Astrocyte of the cerebellum (primary cell): ENCODE data around the gene SSH3.

Experiments
- DNase-seq: peaks from one replicate; pipeline ENCODE4 v3.0.0-alpha.2; 2011; ENCODE audit warnings: low read depth
- H3K4me3 ChIP-seq: 2 replicates; pipeline ENCODE4 v1.5.1; 2011; ENCODE audit warnings: mild to moderate bottlenecking, low read depth, low read length, moderate library complexity
- in situ Hi-C: cut with HindIII; loops from 2 replicates; pipeline ENCODE4 v1.10.0; 2017; ENCODE audit warnings: low sequenced_read_pairs
- TF ChIP-seq, protein P1 (sequence below): IDR thresholded peaks from 2 replicates; pipeline ENCODE4 v1.5.1; 2012; ENCODE audit warnings: low read length, low read depth, moderate library complexity, mild to moderate bottlenecking; ENCODE audit errors: missing control alignments

Gene SSH3

DNA sequence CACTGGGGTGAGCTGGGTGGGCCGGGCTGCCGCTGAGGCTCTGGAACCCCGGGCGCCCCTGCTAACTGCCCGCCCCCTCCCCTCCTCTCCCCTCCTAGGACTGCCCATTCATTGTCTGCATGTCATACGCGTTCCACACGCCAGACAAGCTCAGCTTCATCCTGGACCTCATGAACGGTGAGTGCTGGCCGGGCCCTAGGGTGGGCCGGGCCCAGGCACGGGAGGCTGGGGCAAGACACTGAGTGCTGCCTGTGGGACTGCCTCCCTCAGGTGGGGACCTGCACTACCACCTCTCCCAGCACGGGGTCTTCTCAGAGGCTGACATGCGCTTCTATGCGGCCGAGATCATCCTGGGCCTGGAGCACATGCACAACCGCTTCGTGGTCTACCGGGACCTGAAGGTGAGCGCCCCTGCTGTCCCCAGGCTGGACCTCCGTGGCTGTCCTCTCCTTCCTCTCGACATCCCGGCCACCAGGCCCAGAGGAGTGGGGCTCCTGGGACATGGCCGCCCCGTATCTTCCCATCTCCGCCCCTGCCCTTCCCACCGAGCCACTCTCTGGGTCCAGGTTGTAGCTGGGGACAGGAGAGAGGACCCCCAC is 21.7 kb upstream of the SSH3 start:
- TF ChIP-seq, protein P1, sequence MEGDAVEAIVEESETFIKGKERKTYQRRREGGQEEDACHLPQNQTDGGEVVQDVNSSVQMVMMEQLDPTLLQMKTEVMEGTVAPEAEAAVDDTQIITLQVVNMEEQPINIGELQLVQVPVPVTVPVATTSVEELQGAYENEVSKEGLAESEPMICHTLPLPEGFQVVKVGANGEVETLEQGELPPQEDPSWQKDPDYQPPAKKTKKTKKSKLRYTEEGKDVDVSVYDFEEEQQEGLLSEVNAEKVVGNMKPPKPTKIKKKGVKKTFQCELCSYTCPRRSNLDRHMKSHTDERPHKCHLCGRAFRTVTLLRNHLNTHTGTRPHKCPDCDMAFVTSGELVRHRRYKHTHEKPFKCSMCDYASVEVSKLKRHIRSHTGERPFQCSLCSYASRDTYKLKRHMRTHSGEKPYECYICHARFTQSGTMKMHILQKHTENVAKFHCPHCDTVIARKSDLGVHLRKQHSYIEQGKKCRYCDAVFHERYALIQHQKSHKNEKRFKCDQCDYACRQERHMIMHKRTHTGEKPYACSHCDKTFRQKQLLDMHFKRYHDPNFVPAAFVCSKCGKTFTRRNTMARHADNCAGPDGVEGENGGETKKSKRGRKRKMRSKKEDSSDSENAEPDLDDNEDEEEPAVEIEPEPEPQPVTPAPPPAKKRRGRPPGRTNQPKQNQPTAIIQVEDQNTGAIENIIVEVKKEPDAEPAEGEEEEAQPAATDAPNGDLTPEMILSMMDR, result no peak
- in situ Hi-C loops, result no loop called here
- no peak for DNase-seq
- no peak overlapping the region for H3K4me3 ChIP-seq

DNA sequence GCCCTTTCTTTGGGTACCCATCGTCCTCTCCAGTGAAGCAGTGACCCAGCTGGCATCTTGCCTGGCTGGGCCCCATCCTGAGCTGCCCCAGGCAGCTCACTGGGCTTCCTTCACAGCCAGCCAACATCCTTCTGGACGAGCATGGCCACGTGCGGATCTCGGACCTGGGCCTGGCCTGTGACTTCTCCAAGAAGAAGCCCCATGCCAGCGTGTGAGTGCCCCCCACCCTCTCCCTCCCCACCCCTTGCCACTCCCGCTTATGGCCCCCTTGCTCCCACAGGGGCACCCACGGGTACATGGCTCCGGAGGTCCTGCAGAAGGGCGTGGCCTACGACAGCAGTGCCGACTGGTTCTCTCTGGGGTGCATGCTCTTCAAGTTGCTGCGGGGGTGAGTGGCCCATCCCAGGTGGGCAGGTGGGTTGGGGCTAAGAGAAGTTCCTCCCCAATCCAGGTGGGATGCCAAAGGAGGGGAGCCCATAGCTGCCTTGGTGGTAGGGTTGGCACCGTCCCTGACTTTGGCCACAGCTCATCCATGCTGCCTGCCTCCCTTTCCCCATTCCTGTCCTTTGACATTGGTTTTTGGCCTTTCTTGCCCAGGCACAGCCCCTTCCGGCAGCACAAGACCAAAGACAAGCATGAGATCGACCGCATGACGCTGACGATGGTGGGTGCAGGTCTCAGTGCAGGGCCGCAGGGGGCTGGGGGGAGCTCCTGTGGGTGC is 21.0 kb upstream of the SSH3 start:
- no peak for DNase-seq
- no peak overlapping the region for H3K4me3 ChIP-seq
- in situ Hi-C loops, result no loop called here
- TF ChIP-seq, protein P1, result no peak

DNA sequence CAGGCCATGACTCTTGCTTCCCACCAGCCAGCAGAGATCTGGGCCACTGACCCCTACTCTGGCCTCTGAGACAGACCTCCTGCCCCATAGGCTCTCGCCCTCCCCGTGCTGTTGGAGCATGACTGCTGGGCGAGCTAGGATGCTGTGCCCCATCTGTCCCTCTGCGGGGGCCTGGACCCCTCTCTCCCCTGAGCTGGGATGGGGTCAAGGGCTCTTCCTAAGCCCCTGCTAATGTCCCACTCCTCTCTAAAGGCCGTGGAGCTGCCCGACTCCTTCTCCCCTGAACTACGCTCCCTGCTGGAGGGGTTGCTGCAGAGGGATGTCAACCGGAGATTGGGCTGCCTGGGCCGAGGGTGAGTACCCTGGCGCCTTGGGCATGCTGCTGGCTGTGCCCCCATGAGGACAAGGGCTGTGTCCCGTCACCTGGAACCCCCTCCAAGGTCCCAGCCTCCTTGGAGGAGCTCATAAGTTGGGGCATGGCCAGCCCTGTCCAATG is 20.4 kb upstream of the SSH3 start:
- no peak overlapping the region for H3K4me3 ChIP-seq
- DNase-seq, result no peak
- in situ Hi-C loops, result no loop called here
- TF ChIP-seq, protein P1, result no peak

DNA sequence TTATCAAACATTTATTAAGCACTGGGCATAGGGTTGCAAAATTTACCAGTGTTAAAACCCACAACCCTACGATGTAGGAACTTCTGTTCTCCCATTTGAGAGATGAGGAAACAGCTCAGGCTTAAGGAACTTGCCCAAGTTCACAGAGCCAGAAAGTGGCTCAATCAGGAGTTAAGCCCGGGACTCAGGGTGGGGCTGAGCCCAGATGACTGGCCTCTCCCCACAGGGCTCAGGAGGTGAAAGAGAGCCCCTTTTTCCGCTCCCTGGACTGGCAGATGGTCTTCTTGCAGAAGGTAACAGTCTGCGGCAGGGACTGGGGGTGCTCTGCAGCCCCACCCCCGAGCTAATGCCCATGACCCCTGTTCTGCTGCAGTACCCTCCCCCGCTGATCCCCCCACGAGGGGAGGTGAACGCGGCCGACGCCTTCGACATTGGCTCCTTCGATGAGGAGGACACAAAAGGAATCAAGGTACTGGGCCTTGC is 19.8 kb upstream of the SSH3 start:
- in situ Hi-C loops, result no loop called here
- H3K4me3 ChIP-seq, result no peak overlapping the region
- DNase-seq, result no peak
- TF ChIP-seq, protein P1, result no peak

DNA sequence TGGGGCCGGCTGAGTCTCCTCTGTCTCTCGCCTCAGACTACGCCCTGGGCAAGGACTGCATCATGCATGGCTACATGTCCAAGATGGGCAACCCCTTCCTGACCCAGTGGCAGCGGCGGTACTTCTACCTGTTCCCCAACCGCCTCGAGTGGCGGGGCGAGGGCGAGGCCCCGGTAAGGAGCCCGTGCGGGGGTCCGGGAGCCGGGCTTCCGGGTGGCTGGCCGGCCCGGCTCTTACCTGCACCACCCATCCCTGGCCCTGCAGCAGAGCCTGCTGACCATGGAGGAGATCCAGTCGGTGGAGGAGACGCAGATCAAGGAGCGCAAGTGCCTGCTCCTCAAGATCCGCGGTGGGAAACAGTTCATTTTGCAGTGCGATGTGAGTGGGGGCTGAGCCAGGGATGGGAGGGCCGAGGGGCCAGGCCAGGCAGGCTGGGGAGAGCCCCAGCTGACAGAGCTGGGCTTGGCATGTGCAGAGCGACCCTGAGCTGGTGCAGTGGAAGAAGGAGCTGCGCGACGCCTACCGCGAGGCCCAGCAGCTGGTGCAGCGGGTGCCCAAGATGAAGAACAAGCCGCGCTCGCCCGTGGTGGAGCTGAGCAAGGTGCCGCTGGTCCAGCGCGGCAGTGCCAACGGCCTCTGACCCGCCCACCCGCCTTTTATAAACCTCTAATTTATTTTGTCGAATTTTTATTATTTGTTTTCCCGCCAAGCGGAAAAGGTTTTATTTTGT is 18.4 kb upstream of the SSH3 start:
- no peak overlapping the region for H3K4me3 ChIP-seq
- DNase-seq, result no peak
- TF ChIP-seq, protein P1, result no peak
- in situ Hi-C loops, result no loop called here
